Lower lobe of right lung (tissue), 2 donors: ENCODE data around the gene SPIRE1. TPM values are rescaled to one million over a fixed set of nuclear protein-coding genes. Genes with fewer than 3 reads are reported as not detected.

Experiments used
- ATAC-seq, 2 donors: fragments of 200-7000 bp; cut with Tn5 transposase; one replicate each; pipeline ENCODE4 v1.9.1; 2020 to 2022; ENCODE audit warnings: mild to moderate bottlenecking in 2 of 2, moderate library complexity in 2 of 2
- DNase-seq: peaks from one replicate; pipeline ENCODE4 v3.0.0-alpha.2; 2020
- H3K27ac ChIP-seq: fragments of 200-600 bp; one replicate; pipeline ENCODE4 v1.8.0; 2022
- H3K27me3 ChIP-seq: fragments of 200-600 bp; one replicate; pipeline ENCODE4 v1.8.0; 2022; ENCODE audit warnings: low read depth
- H3K36me3 ChIP-seq: fragments of 200-600 bp; one replicate; pipeline ENCODE4 v1.8.0; 2022; ENCODE audit warnings: mild to moderate bottlenecking
- H3K4me1 ChIP-seq: fragments of 200-600 bp; one replicate; pipeline ENCODE4 v1.8.0; 2022
- H3K4me3 ChIP-seq: fragments of 200-600 bp; one replicate; pipeline ENCODE4 v1.8.0; 2022; ENCODE audit warnings: mild to moderate bottlenecking
- H3K9me3 ChIP-seq: fragments of 200-600 bp; one replicate; pipeline ENCODE4 v1.8.0; 2022
- CTCF ChIP-seq: fragments of 200-600 bp; IDR thresholded peaks from one replicate; pipeline ENCODE4 v1.8.0; 2022; ENCODE audit warnings: antibody characterized with exemption, mild to moderate bottlenecking
- intact Hi-C: fragments of 100-400 bp; cut with DNase I; formaldehyde crosslinking; loops from one replicate; pipeline ENCODE4 v1.11.0; 2022
- total RNA-seq: library from RNA; stranded (reverse); fragmentation: NEBNext Ultra II Directional; extraction: Animal tissue kit (Norgen Biotek cat#: 25700); gene quantifications from one replicate; pipeline ENCODE4 v1.2.1, GENCODE V29; 2021
- donor health status: DM: no; HTN: yes; CAD: no; lungs with severe emphysema.

The SPIRE1 gene
- total RNA-seq, 1 donor from 2014 or later: 42.1 TPM

GRCh38 chr18:12595571-12596255, 62.2 kb downstream of the SPIRE1 start:
- DNase-seq (no peak), ATAC-seq (no peak)
- Histone ChIP-seq H3K27me3 (no peaks in the 10 kb centered on the region), H3K4me1 (peaks cover 30% of the 10 kb centered on the region), H3K4me3 (no peak overlapping the region), H3K9me3 (no peaks in the 10 kb centered on the region), H3K27ac (no peak overlapping the region), H3K36me3 (no peaks in the 10 kb centered on the region)
- no peak for TF ChIP-seq CTCF
- intact Hi-C loops: no loop called here

- no peaks in the 10 kb centered on the region for H3K36me3 ChIP-seq
- no peaks in the 10 kb centered on the region for H3K27me3 ChIP-seq
- no peak overlapping the region for H3K27ac ChIP-seq
- no peaks in the 10 kb centered on the region for H3K9me3 ChIP-seq
- DNase-seq (no peak), ATAC-seq (no peak)
- peaks cover 31% of the 10 kb centered on the region for H3K4me1 ChIP-seq
- intact Hi-C loops: no loop called here
- TF ChIP-seq CTCF: no peak
- H3K4me3 ChIP-seq: no peak overlapping the region
Measured at GRCh38 chr18:12593866-12594265, 64.0 kb downstream of the SPIRE1 start.

- no peak for TF ChIP-seq CTCF
- H3K4me1 ChIP-seq: peaks cover 25% of the 10 kb centered on the region
- no peaks in the 10 kb centered on the region for H3K36me3 ChIP-seq
- H3K4me3 ChIP-seq: no peak overlapping the region
- no peaks in the 10 kb centered on the region for H3K9me3 ChIP-seq
- DNase-seq (no peak), ATAC-seq (no peak)
- no peaks in the 10 kb centered on the region for H3K27me3 ChIP-seq
- intact Hi-C loops: no loop called here
- no peak overlapping the region for H3K27ac ChIP-seq
Measured at GRCh38 chr18:12592597-12593127, 65.2 kb downstream of the SPIRE1 start.

DNA sequence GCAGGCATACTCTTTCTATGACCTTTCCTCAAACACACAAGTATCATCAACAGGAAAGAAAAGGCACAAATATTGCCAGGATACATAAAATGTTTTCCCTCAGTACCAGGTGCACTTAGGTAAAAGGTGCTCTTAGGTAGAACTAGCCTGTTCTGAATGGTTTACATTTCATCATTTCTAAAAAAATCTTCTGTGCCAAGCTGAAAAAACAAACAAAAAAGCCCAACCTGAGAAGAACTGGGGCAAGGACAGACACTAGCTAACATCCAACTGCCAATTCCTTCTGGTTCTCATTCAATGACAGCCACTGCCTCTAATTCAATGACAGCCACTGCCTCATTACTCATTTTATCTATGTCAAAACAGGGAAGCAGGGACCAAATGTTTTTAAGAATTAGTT, 68.5 kb downstream of the SPIRE1 start:
- DNase-seq (no peak), ATAC-seq (peak; percentile 61 to 84)
- Histone ChIP-seq H3K4me1 (peaks cover 10% of the 10 kb centered on the region), H3K9me3 (no peaks in the 10 kb centered on the region), H3K4me3 (no peak overlapping the region), H3K27ac (peak overlapping the region; percentile 34), H3K27me3 (no peaks in the 10 kb centered on the region), H3K36me3 (no peaks in the 10 kb centered on the region)
- intact Hi-C loops: no loop called here
- no peak for TF ChIP-seq CTCF

GRCh38 chr18:12586956-12587355, 71.0 kb downstream of the SPIRE1 start:
- intact Hi-C loops: no loop called here
- Histone ChIP-seq H3K9me3 (no peaks in the 10 kb centered on the region), H3K27ac (no peak overlapping the region), H3K4me1 (peaks cover 10% of the 10 kb centered on the region), H3K36me3 (no peaks in the 10 kb centered on the region), H3K4me3 (no peak overlapping the region), H3K27me3 (no peaks in the 10 kb centered on the region)
- TF ChIP-seq CTCF: no peak
- ATAC-seq: peak; percentile 49 to 71
- DNase-seq: no peak
